HEK293 (cell line): ENCODE data around the gene RFK.

Source experiments
- CTCF ChIA-PET: fragments of 350-600 bp; formaldehyde crosslinking; extraction: SDS; loops from one replicate; lab custom pipeline; 2021; ENCODE audit warnings: antibody characterized with exemption; lab: Yijun Ruan, JAX
- POLR2A ChIA-PET: fragments of 300-600 bp; formaldehyde crosslinking; extraction: SDS; loops from one replicate; lab custom pipeline; 2020; ENCODE audit warnings: antibody characterized with exemption, inconsistent platforms; lab: Yijun Ruan, JAX
- H3K27ac ChIP-seq: fragments of 200-500 bp; sonication (Bioruptor generic); 2 replicates; pipeline ENCODE4 v1.5.1; 2014; ENCODE audit warnings: low read depth, low read length, control low read depth, inconsistent platforms; ENCODE audit errors: extremely low read depth
- H3K36me3 ChIP-seq, 2 experiments: fragments of 200-500 bp in 1 of 2; sonication (Bioruptor generic) in 1 of 2; 1 replicate in 1 of 2; 2 replicates in 1 of 2; pipeline ENCODE4 v1.5.1; 2014 to 2017; ENCODE audit warnings: inconsistent platforms in 2 of 2, low read length in 2 of 2; ENCODE audit not compliant: control insufficient read depth in 2 of 2, insufficient read depth in 1 of 2
- H3K4me1 ChIP-seq: fragments of 200-500 bp; sonication (Bioruptor generic); 2 replicates; pipeline ENCODE4 v1.5.1; 2014; ENCODE audit warnings: mild to moderate bottlenecking, low read length, inconsistent platforms; ENCODE audit not compliant: control insufficient read depth, insufficient read depth
- H3K4me3 ChIP-seq: 2 replicates; pipeline ENCODE4 v1.5.1; 2011; ENCODE audit warnings: low read depth, mild to moderate bottlenecking, control low read depth, low read length, moderate library complexity
- H3K9me3 ChIP-seq: fragments of 200-500 bp; sonication (Bioruptor generic); 2 replicates; pipeline ENCODE4 v1.5.1; 2014; ENCODE audit warnings: low read depth, low read length, inconsistent platforms; ENCODE audit not compliant: control insufficient read depth, insufficient read depth
- ATF2 ChIP-seq: fragments of 450-650 bp; formaldehyde crosslinking; IDR thresholded peaks from 2 replicates; pipeline ENCODE4 v1.5.1; 2016; ENCODE audit warnings: missing biosample characterization, missing genetic modification characterization, low read depth
- GLIS1 ChIP-seq: fragments of 450-650 bp; formaldehyde crosslinking; IDR thresholded peaks from 2 replicates; pipeline ENCODE4 v1.5.1; 2016; ENCODE audit warnings: missing biosample characterization, missing genetic modification characterization
- KLF7 ChIP-seq: fragments of 450-650 bp; formaldehyde crosslinking; IDR thresholded peaks from 2 replicates; pipeline ENCODE4 v1.5.1; 2016; ENCODE audit warnings: missing biosample characterization, missing genetic modification characterization, borderline replicate concordance
- MYNN ChIP-seq: fragments of 450-650 bp; formaldehyde crosslinking; IDR thresholded peaks from 2 replicates; pipeline ENCODE4 v1.5.1; 2016; ENCODE audit warnings: missing biosample characterization, missing genetic modification characterization, borderline replicate concordance
- ZBTB11 ChIP-seq: fragments of 450-650 bp; formaldehyde crosslinking; conservative IDR thresholded peaks from 2 replicates; pipeline ENCODE4 v1.5.1; 2016; ENCODE audit warnings: low read depth, missing biosample characterization, missing genetic modification characterization
- ZBTB20 ChIP-seq: fragments of 450-650 bp; formaldehyde crosslinking; IDR thresholded peaks from 2 replicates; pipeline ENCODE4 v1.5.1; 2016; ENCODE audit warnings: missing biosample characterization, missing genetic modification characterization
- ZBTB8A ChIP-seq: fragments of 450-650 bp; formaldehyde crosslinking; IDR thresholded peaks from 2 replicates; pipeline ENCODE4 v1.5.1; 2016; ENCODE audit warnings: missing biosample characterization, missing genetic modification characterization
- ZNF16 ChIP-seq: fragments of 450-650 bp; formaldehyde crosslinking; IDR thresholded peaks from 2 replicates; pipeline ENCODE4 v1.5.1; 2016; ENCODE audit warnings: low read depth, missing biosample characterization, missing genetic modification characterization
- ZNF2 ChIP-seq: fragments of 450-650 bp; formaldehyde crosslinking; IDR thresholded peaks from 2 replicates; pipeline ENCODE4 v1.5.1; 2016; ENCODE audit warnings: missing biosample characterization, missing genetic modification characterization
- ZNF394 ChIP-seq: fragments of 450-650 bp; formaldehyde crosslinking; IDR thresholded peaks from 2 replicates; pipeline ENCODE4 v1.5.1; 2016; ENCODE audit warnings: missing biosample characterization, missing genetic modification characterization, mild to moderate bottlenecking, moderate library complexity, borderline replicate concordance
- ZNF510 ChIP-seq: fragments of 450-650 bp; formaldehyde crosslinking; IDR thresholded peaks from 2 replicates; pipeline ENCODE4 v1.5.1; 2018; ENCODE audit warnings: mild to moderate bottlenecking, missing genetic modification characterization, missing biosample characterization; ENCODE audit not compliant: insufficient replicate concordance
- ZNF518A ChIP-seq: fragments of 450-650 bp; formaldehyde crosslinking; conservative IDR thresholded peaks from 2 replicates; pipeline ENCODE4 v1.5.1; 2016; ENCODE audit warnings: low read depth, missing biosample characterization, missing genetic modification characterization
- ZNF600 ChIP-seq: fragments of 450-650 bp; formaldehyde crosslinking; IDR thresholded peaks from 2 replicates; pipeline ENCODE4 v1.5.1; 2016; ENCODE audit warnings: missing biosample characterization, missing genetic modification characterization
- ZNF623 ChIP-seq: fragments of 450-650 bp; formaldehyde crosslinking; IDR thresholded peaks from 2 replicates; pipeline ENCODE4 v1.5.1; 2016; ENCODE audit warnings: missing biosample characterization, missing genetic modification characterization
- ZNF654 ChIP-seq: fragments of 450-650 bp; formaldehyde crosslinking; IDR thresholded peaks from 2 replicates; pipeline ENCODE4 v1.5.1; 2016; ENCODE audit warnings: low read depth, missing biosample characterization, missing genetic modification characterization
- ZNF768 ChIP-seq: fragments of 450-650 bp; formaldehyde crosslinking; IDR thresholded peaks from 2 replicates; pipeline ENCODE4 v1.5.1; 2018; ENCODE audit warnings: missing biosample characterization, mild to moderate bottlenecking, missing genetic modification characterization
- ZSCAN16 ChIP-seq: fragments of 450-650 bp; formaldehyde crosslinking; IDR thresholded peaks from 2 replicates; pipeline ENCODE4 v1.5.1; 2016; ENCODE audit warnings: missing biosample characterization, missing genetic modification characterization

RFK gene

GRCh38 chr9:76400534-76401096 is 6.4 kb upstream of the RFK start:
- Histone ChIP-seq H3K36me3 (no peaks in the 10 kb centered on the region), H3K4me1 (no peaks in the 10 kb centered on the region), H3K4me3 (no peak overlapping the region), H3K27ac (no peak overlapping the region), H3K9me3 (no peaks in the 10 kb centered on the region)
- CTCF ChIA-PET, result interaction anchor here (3.4 kb wide), 1 partner anchor 19 kb away, joined by 12 read pairs; no protein-coding TSS in a partner anchor
- no peak for TF ChIP-seq ZBTB11
- no peak for TF ChIP-seq ZNF510 (tag by site-specific recombination)
- TF ChIP-seq ATF2, result no peak
- no peak for TF ChIP-seq ZNF16 (tag by site-specific recombination)
- TF ChIP-seq ZNF768, result no peak
- TF ChIP-seq ZNF623, result no peak
- no peak for TF ChIP-seq ZNF600
- TF ChIP-seq MYNN (tag by site-specific recombination), result no peak
- TF ChIP-seq ZNF2 (tag by site-specific recombination), result no peak
- TF ChIP-seq ZBTB8A (tag by site-specific recombination), result no peak
- TF ChIP-seq ZSCAN16 (tag by site-specific recombination), result no peak
- TF ChIP-seq ZNF518A (tag by site-specific recombination), result no peak
- no peak for TF ChIP-seq ZNF654 (tag by site-specific recombination)
- TF ChIP-seq KLF7 (tag by site-specific recombination), result no peak
- no peak for TF ChIP-seq ZBTB20
- TF ChIP-seq ZNF394 (tag by site-specific recombination), result no peak
- TF ChIP-seq GLIS1 (tag by site-specific recombination), result no peak
- POLR2A ChIA-PET, result no interaction called here
